PC-9 (cell line): ENCODE measurements around the gene RALGAPA2. TPM values are rescaled to one million over a fixed set of nuclear protein-coding genes. Genes with fewer than 3 reads are reported as not detected.

ENCODE experiments used
- BruUV-seq: library from RNA; stranded (reverse); fragments of 400-500 nt; replicated peaks from 2 replicates; lab custom pipeline; 2021; lab: Mats Ljungman, UMichigan
- CTCF ChIA-PET: fragments of 300-600 bp; sonication (Branson Sonifier 250); formaldehyde crosslinking; loops from one replicate; lab custom pipeline; 2022; ENCODE audit warnings: antibody characterized with exemption; lab: Charles Lee
- POLR2A ChIA-PET: fragments of 300-600 bp; sonication (Branson Sonifier 250); formaldehyde crosslinking; loops from one replicate; lab custom pipeline; 2022; ENCODE audit warnings: antibody characterized with exemption; ENCODE audit not compliant: unreplicated experiment; lab: Charles Lee
- DNase-seq, 2 experiments: peaks; one replicate each; pipeline versions ENCODE4 v3.0.0 to v3.0.0-alpha.2; 2015 to 2022; ENCODE audit warnings: mixed read lengths in 1 of 2
- H2AFZ ChIP-seq: fragments of 200-600 bp; sonication (generic); 2 replicates; pipeline ENCODE4 v1.8.1; 2017; ENCODE audit warnings: antibody characterized with exemption
- H3F3A ChIP-seq: fragments of 200-600 bp; sonication (generic); 2 replicates; pipeline ENCODE4 v1.8.1; 2017; ENCODE audit warnings: antibody characterized with exemption, mild to moderate bottlenecking, low read depth; ENCODE audit not compliant: insufficient read depth
- H3K27ac ChIP-seq: fragments of 200-600 bp; sonication (generic); 2 replicates; pipeline ENCODE4 v1.6.1; 2016; ENCODE audit warnings: mixed run types
- H3K27me3 ChIP-seq: fragments of 200-600 bp; sonication (generic); 2 replicates; pipeline ENCODE4 v1.6.1; 2016; ENCODE audit warnings: low read depth, mixed run types; ENCODE audit not compliant: insufficient read depth
- H3K36me3 ChIP-seq: fragments of 200-600 bp; sonication (generic); 2 replicates; pipeline ENCODE4 v1.6.1; 2016; ENCODE audit warnings: low read depth, mixed run types
- H3K4me1 ChIP-seq: fragments of 200-600 bp; sonication (generic); replicated peaks from 2 replicates; pipeline ENCODE4 v1.6.1; 2016; ENCODE audit warnings: mixed run types; ENCODE audit not compliant: insufficient read depth
- H3K4me2 ChIP-seq: fragments of 200-600 bp; sonication (generic); 2 replicates; pipeline ENCODE4 v1.6.1; 2017; ENCODE audit warnings: mixed run types
- H3K4me3 ChIP-seq: fragments of 200-600 bp; sonication (generic); 2 replicates; pipeline ENCODE4 v1.6.1; 2016; ENCODE audit warnings: mixed run types
- H3K79me2 ChIP-seq: fragments of 200-600 bp; sonication (generic); 2 replicates; pipeline ENCODE4 v1.6.1; 2017; ENCODE audit warnings: low read depth, mixed run types
- H3K9me2 ChIP-seq: fragments of 200-600 bp; sonication (generic); 2 replicates; pipeline ENCODE4 v1.8.1; 2017; ENCODE audit warnings: mild to moderate bottlenecking; ENCODE audit not compliant: insufficient read depth
- H3K9me3 ChIP-seq: fragments of 200-600 bp; sonication (generic); 2 replicates; pipeline ENCODE4 v1.8.1; 2016; ENCODE audit warnings: low read depth; ENCODE audit not compliant: insufficient read depth
- H4K20me1 ChIP-seq: fragments of 200-600 bp; sonication (generic); 2 replicates; pipeline ENCODE4 v1.8.1; 2017; ENCODE audit not compliant: insufficient read depth
- EZH2 ChIP-seq: fragments of 200-600 bp; sonication (generic); IDR thresholded peaks from 2 replicates; pipeline ENCODE4 v1.8.0; 2017; ENCODE audit warnings: antibody characterized with exemption, low read depth
- intact Hi-C: fragments of 100-400 bp; cut with micrococcal nuclease; formaldehyde crosslinking; loops from one replicate; pipeline ENCODE4 v1.10.0; 2022; ENCODE audit not compliant: unreplicated experiment
- total RNA-seq: library from RNA; stranded (reverse); gene quantifications from 2 replicates; pipeline ENCODE4 v1.2.3, GENCODE V29; 2021
- TF ChIP-seq, protein P1 (sequence below): fragments of 200-600 bp; sonication (generic); conservative IDR thresholded peaks from 2 replicates; pipeline ENCODE4 v1.6.1; 2017; ENCODE audit warnings: mixed run types, antibody characterized with exemption, mild to moderate bottlenecking, moderate library complexity

Gene RALGAPA2
- total RNA-seq, 1 experiment from 2014 or later = 28.7 TPM

DNA sequence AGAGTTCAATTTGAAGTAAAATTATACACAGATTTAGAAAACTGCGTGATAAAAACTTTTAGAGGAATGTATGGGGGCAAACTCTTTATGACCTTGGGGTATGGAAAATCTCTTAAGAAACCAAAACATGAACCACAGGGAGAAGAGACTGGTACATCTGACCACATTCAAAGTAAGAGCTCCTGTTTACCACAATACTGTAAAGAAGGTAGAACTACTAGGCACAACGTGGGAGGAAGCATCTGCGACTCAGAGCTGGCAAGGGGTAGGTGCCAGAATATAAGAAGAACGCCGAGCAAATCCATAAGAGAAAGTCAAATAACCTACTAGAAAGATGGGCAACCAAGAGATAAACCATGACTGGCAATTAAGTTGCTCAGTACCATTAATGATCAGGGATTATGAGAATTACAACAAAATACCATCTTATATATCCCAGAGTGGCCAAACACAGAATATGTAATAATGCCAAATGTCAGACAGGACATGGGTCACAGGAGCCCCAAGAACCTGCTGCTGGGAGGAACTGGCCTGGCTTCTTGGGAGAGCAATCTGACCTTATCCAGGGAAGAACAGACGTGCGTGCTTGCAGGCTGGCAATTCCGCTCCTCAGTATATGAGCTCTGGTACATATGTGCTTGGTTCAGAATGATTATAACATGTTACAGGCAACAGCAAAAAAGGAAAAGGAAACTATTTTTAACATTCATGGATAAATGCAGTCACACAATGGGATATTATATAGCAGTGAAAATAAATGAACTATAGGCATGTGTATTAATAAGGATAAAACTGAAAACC is 294.4 kb downstream of the RALGAPA2 start:
- no peaks in the 10 kb centered on the region for H3K4me1 ChIP-seq
- H3K36me3 ChIP-seq = no peaks in the 10 kb centered on the region
- H4K20me1 ChIP-seq = no peaks in the 10 kb centered on the region
- H3K9me2 ChIP-seq = no peaks in the 10 kb centered on the region
- no TSS peak for BruUV-seq
- H3K27ac ChIP-seq = no peak overlapping the region
- H2AFZ ChIP-seq = no peak overlapping the region
- ChIA-PET POLR2A (no interaction called here), CTCF (no interaction called here)
- H3K27me3 ChIP-seq = no peaks in the 10 kb centered on the region
- no peak overlapping the region for H3K4me2 ChIP-seq
- no peaks in the 10 kb centered on the region for H3K79me2 ChIP-seq
- H3K4me3 ChIP-seq = no peak overlapping the region
- TF ChIP-seq EZH2 = no peak
- TF ChIP-seq, protein P1, sequence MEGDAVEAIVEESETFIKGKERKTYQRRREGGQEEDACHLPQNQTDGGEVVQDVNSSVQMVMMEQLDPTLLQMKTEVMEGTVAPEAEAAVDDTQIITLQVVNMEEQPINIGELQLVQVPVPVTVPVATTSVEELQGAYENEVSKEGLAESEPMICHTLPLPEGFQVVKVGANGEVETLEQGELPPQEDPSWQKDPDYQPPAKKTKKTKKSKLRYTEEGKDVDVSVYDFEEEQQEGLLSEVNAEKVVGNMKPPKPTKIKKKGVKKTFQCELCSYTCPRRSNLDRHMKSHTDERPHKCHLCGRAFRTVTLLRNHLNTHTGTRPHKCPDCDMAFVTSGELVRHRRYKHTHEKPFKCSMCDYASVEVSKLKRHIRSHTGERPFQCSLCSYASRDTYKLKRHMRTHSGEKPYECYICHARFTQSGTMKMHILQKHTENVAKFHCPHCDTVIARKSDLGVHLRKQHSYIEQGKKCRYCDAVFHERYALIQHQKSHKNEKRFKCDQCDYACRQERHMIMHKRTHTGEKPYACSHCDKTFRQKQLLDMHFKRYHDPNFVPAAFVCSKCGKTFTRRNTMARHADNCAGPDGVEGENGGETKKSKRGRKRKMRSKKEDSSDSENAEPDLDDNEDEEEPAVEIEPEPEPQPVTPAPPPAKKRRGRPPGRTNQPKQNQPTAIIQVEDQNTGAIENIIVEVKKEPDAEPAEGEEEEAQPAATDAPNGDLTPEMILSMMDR = no peak
- intact Hi-C loops = no loop called here
- H3K9me3 ChIP-seq = no peaks in the 10 kb centered on the region
- H3F3A ChIP-seq = no peaks in the 10 kb centered on the region
- DNase-seq = no peak

DNA sequence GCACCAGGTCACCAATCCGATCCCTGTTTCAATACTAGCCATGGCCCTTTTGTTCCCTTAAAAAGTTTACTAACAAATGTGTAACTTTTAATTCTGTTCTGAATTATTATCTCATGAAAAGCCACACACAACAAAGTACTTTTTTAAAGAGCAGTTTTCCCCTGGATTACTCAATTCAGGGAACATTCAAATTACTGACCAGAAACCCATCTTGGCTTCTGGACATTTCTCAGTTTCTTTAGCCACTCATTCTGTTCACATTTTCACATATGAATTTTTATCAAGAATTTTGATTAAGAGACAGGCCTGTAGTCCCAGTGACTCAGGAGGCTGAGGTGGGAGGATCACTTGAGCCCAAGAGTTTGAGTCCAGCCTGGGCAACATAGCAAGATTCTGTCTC is 297.1 kb downstream of the RALGAPA2 start:
- H3K36me3 ChIP-seq = no peaks in the 10 kb centered on the region
- no peak for TF ChIP-seq EZH2
- TF ChIP-seq, protein P1 = no peak
- no peaks in the 10 kb centered on the region for H3K9me3 ChIP-seq
- BruUV-seq = no TSS peak
- no peaks in the 10 kb centered on the region for H3F3A ChIP-seq
- intact Hi-C loops = no loop called here
- H4K20me1 ChIP-seq = no peaks in the 10 kb centered on the region
- no peaks in the 10 kb centered on the region for H3K27me3 ChIP-seq
- H3K4me1 ChIP-seq = no peaks in the 10 kb centered on the region
- no peaks in the 10 kb centered on the region for H3K9me2 ChIP-seq
- no peak for DNase-seq
- no peak overlapping the region for H3K4me3 ChIP-seq
- no peak overlapping the region for H2AFZ ChIP-seq
- H3K4me2 ChIP-seq = no peak overlapping the region
- ChIA-PET CTCF (no interaction called here), POLR2A (no interaction called here)
- no peak overlapping the region for H3K27ac ChIP-seq
- no peaks in the 10 kb centered on the region for H3K79me2 ChIP-seq

DNA sequence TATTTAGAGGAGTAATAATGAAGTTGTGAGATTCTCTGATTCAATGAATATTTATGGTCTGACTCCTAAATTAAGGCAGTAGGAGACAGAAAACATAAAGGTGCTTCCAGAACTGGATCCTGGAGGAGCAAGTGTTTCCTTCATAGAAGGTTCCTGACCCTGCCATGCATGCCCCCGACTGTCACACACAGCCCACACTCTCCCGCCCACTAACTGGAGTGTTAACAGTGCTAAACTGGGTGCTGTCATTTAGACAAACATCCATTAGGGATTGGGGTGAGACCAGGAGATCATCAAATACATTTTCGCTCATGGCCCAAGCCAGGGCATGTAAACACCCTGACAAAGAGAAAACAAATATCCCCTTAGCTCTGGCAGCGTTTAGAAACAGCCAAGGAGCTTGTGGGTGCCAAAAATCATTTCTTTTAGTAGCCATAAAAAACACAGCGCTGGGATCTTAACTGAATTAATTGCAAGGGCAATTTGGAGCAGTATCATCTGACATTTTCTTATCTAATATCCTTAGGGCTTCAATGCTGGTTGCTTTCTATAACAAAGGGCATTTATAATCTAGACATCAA is 297.7 kb downstream of the RALGAPA2 start:
- ChIA-PET POLR2A (no interaction called here), CTCF (no interaction called here)
- no peaks in the 10 kb centered on the region for H3K27me3 ChIP-seq
- no peaks in the 10 kb centered on the region for H3K36me3 ChIP-seq
- DNase-seq = no peak
- H3K9me3 ChIP-seq = no peaks in the 10 kb centered on the region
- H2AFZ ChIP-seq = no peak overlapping the region
- no peaks in the 10 kb centered on the region for H3K4me1 ChIP-seq
- no peaks in the 10 kb centered on the region for H3K9me2 ChIP-seq
- no peak overlapping the region for H3K4me3 ChIP-seq
- TF ChIP-seq, protein P1 = no peak
- no peak overlapping the region for H3K27ac ChIP-seq
- no peaks in the 10 kb centered on the region for H4K20me1 ChIP-seq
- no peaks in the 10 kb centered on the region for H3K79me2 ChIP-seq
- H3K4me2 ChIP-seq = no peak overlapping the region
- BruUV-seq = no TSS peak
- intact Hi-C loops = no loop called here
- no peaks in the 10 kb centered on the region for H3F3A ChIP-seq
